WTC11 (cell line): Measurements from ENCODE around the gene SLC25A21. TPM values are rescaled to one million over a fixed set of nuclear protein-coding genes. Genes with fewer than 3 reads are reported as not detected.

ENCODE experiments used
- ATAC-seq: fragments of 200-7000 bp; cut with Tn5 transposase; 2 replicates; pipeline ENCODE4 v1.10.0; 2021; ENCODE audit warnings: mild to moderate bottlenecking, moderate library complexity
- CTCF ChIA-PET: fragments of 300-600 bp; sonication (Branson Sonifier 250); formaldehyde crosslinking; loops from one replicate; lab custom pipeline; 2021; ENCODE audit warnings: antibody characterized with exemption; lab: Charles Lee
- POLR2A ChIA-PET: fragments of 350-600 bp; sonication (Branson Sonifier 250); formaldehyde crosslinking; loops from one replicate; lab custom pipeline; 2021; ENCODE audit warnings: antibody characterized with exemption; lab: Charles Lee
- DNase-seq: peaks from one replicate; pipeline ENCODE4 v3.0.0; 2021; ENCODE audit warnings: low spot score
- H3K27ac Mint-ChIP-seq: 2 replicates; pipeline ENCODE4 v1.8.0; 2021; ENCODE audit warnings: mixed read lengths
- H3K27me3 Mint-ChIP-seq: 2 replicates; pipeline ENCODE4 v1.8.0; 2021; ENCODE audit warnings: low read depth, mild to moderate bottlenecking, moderate library complexity, mixed read lengths
- H3K36me3 Mint-ChIP-seq: 2 replicates; pipeline ENCODE4 v1.8.0; 2021; ENCODE audit warnings: mixed read lengths
- H3K4me1 Mint-ChIP-seq: 2 replicates; pipeline ENCODE4 v1.8.0; 2022; ENCODE audit warnings: mixed read lengths
- H3K4me3 Mint-ChIP-seq: 2 replicates; pipeline ENCODE4 v1.8.0; 2021; ENCODE audit warnings: mild to moderate bottlenecking, moderate library complexity, mixed read lengths
- H3K9me3 Mint-ChIP-seq: 2 replicates; pipeline ENCODE4 v1.8.0; 2021; ENCODE audit warnings: mixed read lengths
- EMX1 ChIP-seq: fragments of 250-450 bp; sonication (Bioruptor Pico); IDR thresholded peaks from 2 replicates; pipeline ENCODE4 v1.8.0; 2021; ENCODE audit warnings: mild to moderate bottlenecking
- GRHL2 ChIP-seq: fragments of 250-450 bp; sonication (Bioruptor Pico); IDR thresholded peaks from 2 replicates; pipeline ENCODE4 v1.8.0; 2022; ENCODE audit warnings: mild to moderate bottlenecking, moderate library complexity; ENCODE audit not compliant: insufficient replicate concordance, severe bottlenecking
- JUN ChIP-seq: sonication (generic); formaldehyde crosslinking; IDR thresholded peaks from 2 replicates; pipeline ENCODE4 v1.8.0; 2023; ENCODE audit warnings: mild to moderate bottlenecking, missing genetic modification reagents
- NFE2L1 ChIP-seq: sonication (generic); formaldehyde crosslinking; IDR thresholded peaks from 2 replicates; pipeline ENCODE4 v1.8.1; 2023; ENCODE audit warnings: missing genetic modification reagents
- TEAD1 ChIP-seq: sonication (generic); formaldehyde crosslinking; IDR thresholded peaks from 2 replicates; pipeline ENCODE4 v1.8.0; 2022; ENCODE audit warnings: mild to moderate bottlenecking, missing genetic modification reagents
- ZBTB21 ChIP-seq: sonication (generic); formaldehyde crosslinking; IDR thresholded peaks from 2 replicates; pipeline ENCODE4 v1.8.1; 2023; ENCODE audit warnings: mild to moderate bottlenecking, missing genetic modification reagents, borderline replicate concordance
- ZNF138 ChIP-seq: sonication (generic); formaldehyde crosslinking; conservative IDR thresholded peaks from 2 replicates; pipeline ENCODE4 v1.8.1; 2022; ENCODE audit warnings: mild to moderate bottlenecking, moderate library complexity, missing genetic modification reagents
- ZNF416 ChIP-seq: fragments of 250-450 bp; sonication (Bioruptor Pico); IDR thresholded peaks from 2 replicates; pipeline ENCODE4 v1.9.0; 2021; ENCODE audit warnings: mild to moderate bottlenecking, inconsistent platforms
- total RNA-seq: library from RNA; stranded (reverse); gene quantifications from 3 replicates; pipeline ENCODE4 v1.2.3, GENCODE V29; 2021
- TF ChIP-seq, protein P1 (sequence below): sonication (generic); formaldehyde crosslinking; IDR thresholded peaks from 2 replicates; pipeline ENCODE4 v1.8.0; 2023; ENCODE audit warnings: missing genetic modification reagents
- TF ChIP-seq, protein P2 (sequence below): sonication (generic); formaldehyde crosslinking; IDR thresholded peaks from 2 replicates; pipeline ENCODE4 v1.8.0; 2022; ENCODE audit warnings: mild to moderate bottlenecking, missing genetic modification reagents
- TF ChIP-seq, protein P3 (sequence below): sonication (generic); formaldehyde crosslinking; IDR thresholded peaks from 2 replicates; pipeline ENCODE4 v1.8.1; 2023; ENCODE audit warnings: mild to moderate bottlenecking, missing genetic modification reagents, moderate library complexity
- TF ChIP-seq, protein P4 (sequence below): fragments of 250-450 bp; sonication (Bioruptor Pico); IDR thresholded peaks from 2 replicates; pipeline ENCODE4 v1.9.0; 2021; ENCODE audit warnings: mild to moderate bottlenecking, borderline replicate concordance
- TF ChIP-seq, protein P5 (sequence below): sonication (generic); formaldehyde crosslinking; IDR thresholded peaks from 2 replicates; pipeline ENCODE4 v1.8.0; 2022; ENCODE audit warnings: missing genetic modification reagents
- TF ChIP-seq, protein P6 (sequence below): fragments of 200-600 bp; IDR thresholded peaks from 2 replicates; pipeline ENCODE4 v1.8.0; 2022; ENCODE audit warnings: antibody characterized with exemption

SLC25A21 gene
- total RNA-seq, 1 experiment from 2014 or later: 8.2 TPM

DNA sequence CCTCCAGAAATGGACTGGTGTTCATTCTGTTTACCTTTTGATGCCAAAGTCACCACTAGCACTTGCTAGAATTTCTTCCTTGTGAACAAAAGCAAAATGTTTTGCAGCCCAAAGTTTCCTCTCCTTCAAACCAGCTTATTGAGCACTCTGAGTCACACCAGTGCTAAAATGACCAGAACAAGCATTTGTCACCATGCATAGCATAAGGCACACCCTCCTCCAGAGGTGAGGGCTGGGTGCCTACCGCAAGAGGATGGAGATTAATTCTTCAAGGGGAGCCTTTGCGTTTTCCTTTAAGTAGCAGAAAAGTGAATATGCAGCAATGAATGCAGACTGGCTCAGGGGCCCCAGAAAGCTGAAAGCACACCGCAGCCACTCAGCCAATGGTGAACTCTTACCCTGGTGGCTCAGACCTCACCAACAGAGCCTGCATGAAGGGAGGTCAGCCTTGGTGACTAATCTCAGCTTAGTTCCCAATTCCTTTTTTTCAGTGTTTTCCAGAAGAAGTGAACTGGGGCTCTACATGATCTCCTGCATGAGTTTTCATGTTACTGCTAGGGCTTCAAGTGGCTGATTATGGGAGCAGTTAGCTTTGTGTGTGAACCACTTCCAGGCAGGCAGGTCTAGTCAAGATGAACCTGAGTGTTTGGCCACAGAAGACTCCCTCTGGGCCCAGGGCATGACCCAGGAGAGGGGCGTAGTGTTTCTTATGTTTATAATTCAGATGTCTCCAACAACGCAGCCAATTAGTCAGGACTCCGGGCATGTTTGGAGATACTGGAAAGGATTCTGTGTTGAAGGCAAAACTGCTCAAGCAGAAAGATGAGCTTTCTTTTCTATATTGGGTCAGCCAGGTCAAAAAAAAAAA lies 414.4 kb downstream of the SLC25A21 start:
- ATAC-seq (peak; percentile 60), DNase-seq (no peak)
- Mint-ChIP-seq H3K36me3 (peaks cover 6% of the 10 kb centered on the region), H3K27ac (no peak overlapping the region), H3K4me3 (no peak overlapping the region), H3K27me3 (no peaks in the 10 kb centered on the region), H3K4me1 (peaks cover 12% of the 10 kb centered on the region), H3K9me3 (peaks cover 14% of the 10 kb centered on the region)
- ChIA-PET POLR2A (interaction anchor here (0.6 kb wide), 1 partner anchor 458 kb away, joined by 4 read pairs; no protein-coding TSS in a partner anchor), CTCF (interaction anchor here (0.8 to 5.2 kb wide), 3 partner anchors 10 to 392 kb away, joined by 3 to 34 read pairs (median 7); no protein-coding TSS in a partner anchor)
- TF ChIP-seq, protein P1, sequence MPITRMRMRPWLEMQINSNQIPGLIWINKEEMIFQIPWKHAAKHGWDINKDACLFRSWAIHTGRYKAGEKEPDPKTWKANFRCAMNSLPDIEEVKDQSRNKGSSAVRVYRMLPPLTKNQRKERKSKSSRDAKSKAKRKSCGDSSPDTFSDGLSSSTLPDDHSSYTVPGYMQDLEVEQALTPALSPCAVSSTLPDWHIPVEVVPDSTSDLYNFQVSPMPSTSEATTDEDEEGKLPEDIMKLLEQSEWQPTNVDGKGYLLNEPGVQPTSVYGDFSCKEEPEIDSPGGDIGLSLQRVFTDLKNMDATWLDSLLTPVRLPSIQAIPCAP (CRISPR knock-in tag): no peak
- TF ChIP-seq ZNF138 (CRISPR knock-in tag): no peak
- TF ChIP-seq, protein P2, sequence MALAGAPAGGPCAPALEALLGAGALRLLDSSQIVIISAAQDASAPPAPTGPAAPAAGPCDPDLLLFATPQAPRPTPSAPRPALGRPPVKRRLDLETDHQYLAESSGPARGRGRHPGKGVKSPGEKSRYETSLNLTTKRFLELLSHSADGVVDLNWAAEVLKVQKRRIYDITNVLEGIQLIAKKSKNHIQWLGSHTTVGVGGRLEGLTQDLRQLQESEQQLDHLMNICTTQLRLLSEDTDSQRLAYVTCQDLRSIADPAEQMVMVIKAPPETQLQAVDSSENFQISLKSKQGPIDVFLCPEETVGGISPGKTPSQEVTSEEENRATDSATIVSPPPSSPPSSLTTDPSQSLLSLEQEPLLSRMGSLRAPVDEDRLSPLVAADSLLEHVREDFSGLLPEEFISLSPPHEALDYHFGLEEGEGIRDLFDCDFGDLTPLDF (CRISPR knock-in tag): no peak
- no peak for TF ChIP-seq NFE2L1
- TF ChIP-seq, all 79 proteins: peak for 0

DNA sequence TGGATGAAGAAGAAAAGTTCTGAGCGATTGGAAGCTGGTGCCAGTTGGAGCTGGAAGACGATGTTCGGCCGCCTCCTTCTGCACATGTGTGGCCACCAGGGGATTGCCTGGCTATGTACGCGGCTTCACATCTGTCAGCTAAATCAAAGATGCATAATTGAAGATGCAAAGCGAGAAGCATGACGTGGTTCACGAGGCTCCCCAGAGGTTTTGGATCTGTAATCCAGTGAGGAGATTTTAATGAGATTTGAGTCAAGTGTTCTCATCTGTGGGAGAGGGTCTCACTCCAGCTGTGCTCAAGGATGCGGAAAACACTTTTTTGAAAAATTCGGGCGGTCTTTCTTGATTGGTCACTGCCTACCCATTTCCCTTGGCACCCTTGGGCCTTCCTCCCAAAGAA lies 416.2 kb downstream of the SLC25A21 start:
- Mint-ChIP-seq H3K4me1 (peaks cover 12% of the 10 kb centered on the region), H3K9me3 (peaks cover 26% of the 10 kb centered on the region), H3K36me3 (peaks cover 10% of the 10 kb centered on the region), H3K4me3 (no peak overlapping the region), H3K27me3 (no peaks in the 10 kb centered on the region), H3K27ac (no peak overlapping the region)
- CTCF ChIA-PET: interaction anchor here (2.3 to 5.2 kb wide), 2 partner anchors 9 to 186 kb away, joined by 10 to 34 read pairs; no protein-coding TSS in a partner anchor
- no peak for DNase-seq
- POLR2A ChIA-PET: no interaction called here
- no peak for ATAC-seq
- TF ChIP-seq ZNF416 (no peak), TEAD1 (no peak), EMX1 (CRISPR knock-in tag) (no peak), GRHL2 (CRISPR knock-in tag) (no peak), JUN (CRISPR knock-in tag) (no peak), ZBTB21 (CRISPR knock-in tag) (no peak)
- TF ChIP-seq, protein P3, sequence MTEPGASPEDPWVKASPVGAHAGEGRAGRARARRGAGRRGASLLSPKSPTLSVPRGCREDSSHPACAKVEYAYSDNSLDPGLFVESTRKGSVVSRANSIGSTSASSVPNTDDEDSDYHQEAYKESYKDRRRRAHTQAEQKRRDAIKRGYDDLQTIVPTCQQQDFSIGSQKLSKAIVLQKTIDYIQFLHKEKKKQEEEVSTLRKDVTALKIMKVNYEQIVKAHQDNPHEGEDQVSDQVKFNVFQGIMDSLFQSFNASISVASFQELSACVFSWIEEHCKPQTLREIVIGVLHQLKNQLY (CRISPR knock-in tag): no peak
- TF ChIP-seq, protein P1 (CRISPR knock-in tag): no peak
- TF ChIP-seq, protein P4, sequence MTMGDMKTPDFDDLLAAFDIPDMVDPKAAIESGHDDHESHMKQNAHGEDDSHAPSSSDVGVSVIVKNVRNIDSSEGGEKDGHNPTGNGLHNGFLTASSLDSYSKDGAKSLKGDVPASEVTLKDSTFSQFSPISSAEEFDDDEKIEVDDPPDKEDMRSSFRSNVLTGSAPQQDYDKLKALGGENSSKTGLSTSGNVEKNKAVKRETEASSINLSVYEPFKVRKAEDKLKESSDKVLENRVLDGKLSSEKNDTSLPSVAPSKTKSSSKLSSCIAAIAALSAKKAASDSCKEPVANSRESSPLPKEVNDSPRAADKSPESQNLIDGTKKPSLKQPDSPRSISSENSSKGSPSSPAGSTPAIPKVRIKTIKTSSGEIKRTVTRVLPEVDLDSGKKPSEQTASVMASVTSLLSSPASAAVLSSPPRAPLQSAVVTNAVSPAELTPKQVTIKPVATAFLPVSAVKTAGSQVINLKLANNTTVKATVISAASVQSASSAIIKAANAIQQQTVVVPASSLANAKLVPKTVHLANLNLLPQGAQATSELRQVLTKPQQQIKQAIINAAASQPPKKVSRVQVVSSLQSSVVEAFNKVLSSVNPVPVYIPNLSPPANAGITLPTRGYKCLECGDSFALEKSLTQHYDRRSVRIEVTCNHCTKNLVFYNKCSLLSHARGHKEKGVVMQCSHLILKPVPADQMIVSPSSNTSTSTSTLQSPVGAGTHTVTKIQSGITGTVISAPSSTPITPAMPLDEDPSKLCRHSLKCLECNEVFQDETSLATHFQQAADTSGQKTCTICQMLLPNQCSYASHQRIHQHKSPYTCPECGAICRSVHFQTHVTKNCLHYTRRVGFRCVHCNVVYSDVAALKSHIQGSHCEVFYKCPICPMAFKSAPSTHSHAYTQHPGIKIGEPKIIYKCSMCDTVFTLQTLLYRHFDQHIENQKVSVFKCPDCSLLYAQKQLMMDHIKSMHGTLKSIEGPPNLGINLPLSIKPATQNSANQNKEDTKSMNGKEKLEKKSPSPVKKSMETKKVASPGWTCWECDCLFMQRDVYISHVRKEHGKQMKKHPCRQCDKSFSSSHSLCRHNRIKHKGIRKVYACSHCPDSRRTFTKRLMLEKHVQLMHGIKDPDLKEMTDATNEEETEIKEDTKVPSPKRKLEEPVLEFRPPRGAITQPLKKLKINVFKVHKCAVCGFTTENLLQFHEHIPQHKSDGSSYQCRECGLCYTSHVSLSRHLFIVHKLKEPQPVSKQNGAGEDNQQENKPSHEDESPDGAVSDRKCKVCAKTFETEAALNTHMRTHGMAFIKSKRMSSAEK: no peak
- TF ChIP-seq, protein P5, sequence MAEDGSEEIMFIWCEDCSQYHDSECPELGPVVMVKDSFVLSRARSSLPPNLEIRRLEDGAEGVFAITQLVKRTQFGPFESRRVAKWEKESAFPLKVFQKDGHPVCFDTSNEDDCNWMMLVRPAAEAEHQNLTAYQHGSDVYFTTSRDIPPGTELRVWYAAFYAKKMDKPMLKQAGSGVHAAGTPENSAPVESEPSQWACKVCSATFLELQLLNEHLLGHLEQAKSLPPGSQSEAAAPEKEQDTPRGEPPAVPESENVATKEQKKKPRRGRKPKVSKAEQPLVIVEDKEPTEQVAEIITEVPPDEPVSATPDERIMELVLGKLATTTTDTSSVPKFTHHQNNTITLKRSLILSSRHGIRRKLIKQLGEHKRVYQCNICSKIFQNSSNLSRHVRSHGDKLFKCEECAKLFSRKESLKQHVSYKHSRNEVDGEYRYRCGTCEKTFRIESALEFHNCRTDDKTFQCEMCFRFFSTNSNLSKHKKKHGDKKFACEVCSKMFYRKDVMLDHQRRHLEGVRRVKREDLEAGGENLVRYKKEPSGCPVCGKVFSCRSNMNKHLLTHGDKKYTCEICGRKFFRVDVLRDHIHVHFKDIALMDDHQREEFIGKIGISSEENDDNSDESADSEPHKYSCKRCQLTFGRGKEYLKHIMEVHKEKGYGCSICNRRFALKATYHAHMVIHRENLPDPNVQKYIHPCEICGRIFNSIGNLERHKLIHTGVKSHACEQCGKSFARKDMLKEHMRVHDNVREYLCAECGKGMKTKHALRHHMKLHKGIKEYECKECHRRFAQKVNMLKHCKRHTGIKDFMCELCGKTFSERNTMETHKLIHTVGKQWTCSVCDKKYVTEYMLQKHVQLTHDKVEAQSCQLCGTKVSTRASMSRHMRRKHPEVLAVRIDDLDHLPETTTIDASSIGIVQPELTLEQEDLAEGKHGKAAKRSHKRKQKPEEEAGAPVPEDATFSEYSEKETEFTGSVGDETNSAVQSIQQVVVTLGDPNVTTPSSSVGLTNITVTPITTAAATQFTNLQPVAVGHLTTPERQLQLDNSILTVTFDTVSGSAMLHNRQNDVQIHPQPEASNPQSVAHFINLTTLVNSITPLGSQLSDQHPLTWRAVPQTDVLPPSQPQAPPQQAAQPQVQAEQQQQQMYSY: no peak
- TF ChIP-seq, protein P6, sequence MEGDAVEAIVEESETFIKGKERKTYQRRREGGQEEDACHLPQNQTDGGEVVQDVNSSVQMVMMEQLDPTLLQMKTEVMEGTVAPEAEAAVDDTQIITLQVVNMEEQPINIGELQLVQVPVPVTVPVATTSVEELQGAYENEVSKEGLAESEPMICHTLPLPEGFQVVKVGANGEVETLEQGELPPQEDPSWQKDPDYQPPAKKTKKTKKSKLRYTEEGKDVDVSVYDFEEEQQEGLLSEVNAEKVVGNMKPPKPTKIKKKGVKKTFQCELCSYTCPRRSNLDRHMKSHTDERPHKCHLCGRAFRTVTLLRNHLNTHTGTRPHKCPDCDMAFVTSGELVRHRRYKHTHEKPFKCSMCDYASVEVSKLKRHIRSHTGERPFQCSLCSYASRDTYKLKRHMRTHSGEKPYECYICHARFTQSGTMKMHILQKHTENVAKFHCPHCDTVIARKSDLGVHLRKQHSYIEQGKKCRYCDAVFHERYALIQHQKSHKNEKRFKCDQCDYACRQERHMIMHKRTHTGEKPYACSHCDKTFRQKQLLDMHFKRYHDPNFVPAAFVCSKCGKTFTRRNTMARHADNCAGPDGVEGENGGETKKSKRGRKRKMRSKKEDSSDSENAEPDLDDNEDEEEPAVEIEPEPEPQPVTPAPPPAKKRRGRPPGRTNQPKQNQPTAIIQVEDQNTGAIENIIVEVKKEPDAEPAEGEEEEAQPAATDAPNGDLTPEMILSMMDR: no peak
- TF ChIP-seq, all 79 proteins: peak for 0
